ENCODE measurements around the gene RACK1.

Gene RACK1

DNA sequence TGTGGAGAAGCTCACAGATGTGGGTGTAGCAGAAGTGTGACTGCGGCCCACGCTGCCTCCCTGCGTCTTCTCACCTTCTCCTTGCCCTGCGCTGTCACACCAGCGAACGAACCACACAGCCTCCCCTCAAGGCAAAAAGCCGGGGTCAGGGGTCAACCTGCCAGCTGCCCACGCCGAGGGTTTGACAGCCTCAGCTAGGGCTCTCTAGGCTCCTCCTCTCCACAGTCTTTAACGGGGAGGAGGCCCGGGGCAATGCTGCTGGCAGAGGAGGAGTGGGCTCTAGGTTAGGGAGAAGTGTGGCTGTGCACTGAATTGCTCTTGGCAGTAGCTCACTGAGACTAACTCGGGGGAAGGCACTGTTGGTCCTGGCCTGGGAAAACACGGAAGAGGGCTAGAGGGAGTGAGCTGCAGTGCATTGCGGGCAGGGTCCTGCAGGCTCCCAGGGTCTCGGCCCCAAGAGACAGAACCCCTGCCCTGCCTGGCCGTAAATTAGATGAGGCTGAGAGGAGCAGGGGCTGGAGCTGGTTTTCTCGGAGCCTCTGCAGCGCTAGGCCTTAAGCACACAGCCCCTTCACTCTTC, 21.5 kb upstream of the RACK1 start:
- TF ChIP-seq, protein P1, sequence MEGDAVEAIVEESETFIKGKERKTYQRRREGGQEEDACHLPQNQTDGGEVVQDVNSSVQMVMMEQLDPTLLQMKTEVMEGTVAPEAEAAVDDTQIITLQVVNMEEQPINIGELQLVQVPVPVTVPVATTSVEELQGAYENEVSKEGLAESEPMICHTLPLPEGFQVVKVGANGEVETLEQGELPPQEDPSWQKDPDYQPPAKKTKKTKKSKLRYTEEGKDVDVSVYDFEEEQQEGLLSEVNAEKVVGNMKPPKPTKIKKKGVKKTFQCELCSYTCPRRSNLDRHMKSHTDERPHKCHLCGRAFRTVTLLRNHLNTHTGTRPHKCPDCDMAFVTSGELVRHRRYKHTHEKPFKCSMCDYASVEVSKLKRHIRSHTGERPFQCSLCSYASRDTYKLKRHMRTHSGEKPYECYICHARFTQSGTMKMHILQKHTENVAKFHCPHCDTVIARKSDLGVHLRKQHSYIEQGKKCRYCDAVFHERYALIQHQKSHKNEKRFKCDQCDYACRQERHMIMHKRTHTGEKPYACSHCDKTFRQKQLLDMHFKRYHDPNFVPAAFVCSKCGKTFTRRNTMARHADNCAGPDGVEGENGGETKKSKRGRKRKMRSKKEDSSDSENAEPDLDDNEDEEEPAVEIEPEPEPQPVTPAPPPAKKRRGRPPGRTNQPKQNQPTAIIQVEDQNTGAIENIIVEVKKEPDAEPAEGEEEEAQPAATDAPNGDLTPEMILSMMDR (IDR thresholded peaks at IDR 0.05): no peak

DNA sequence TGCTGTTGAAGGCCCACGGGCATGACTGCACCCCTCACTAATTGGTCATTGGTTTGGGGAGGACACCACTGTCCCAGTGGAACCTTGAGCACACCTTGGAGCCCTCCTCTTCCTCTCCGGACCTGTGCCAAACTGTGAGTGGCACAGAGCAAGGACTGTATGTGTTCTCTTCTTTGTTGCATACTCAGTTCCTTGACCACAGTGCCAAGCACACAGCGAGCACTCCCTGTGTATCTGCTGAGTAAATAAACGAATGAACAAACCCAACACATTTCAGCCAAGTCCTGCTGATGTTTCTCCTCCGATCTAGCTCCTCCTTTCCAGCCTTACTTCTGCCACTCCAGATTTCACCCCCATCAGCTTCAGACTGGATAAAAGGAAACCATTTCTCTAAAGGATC, 19.9 kb upstream of the RACK1 start:
- TF ChIP-seq, protein P1 (IDR thresholded peaks at IDR 0.05): no peak

DNA sequence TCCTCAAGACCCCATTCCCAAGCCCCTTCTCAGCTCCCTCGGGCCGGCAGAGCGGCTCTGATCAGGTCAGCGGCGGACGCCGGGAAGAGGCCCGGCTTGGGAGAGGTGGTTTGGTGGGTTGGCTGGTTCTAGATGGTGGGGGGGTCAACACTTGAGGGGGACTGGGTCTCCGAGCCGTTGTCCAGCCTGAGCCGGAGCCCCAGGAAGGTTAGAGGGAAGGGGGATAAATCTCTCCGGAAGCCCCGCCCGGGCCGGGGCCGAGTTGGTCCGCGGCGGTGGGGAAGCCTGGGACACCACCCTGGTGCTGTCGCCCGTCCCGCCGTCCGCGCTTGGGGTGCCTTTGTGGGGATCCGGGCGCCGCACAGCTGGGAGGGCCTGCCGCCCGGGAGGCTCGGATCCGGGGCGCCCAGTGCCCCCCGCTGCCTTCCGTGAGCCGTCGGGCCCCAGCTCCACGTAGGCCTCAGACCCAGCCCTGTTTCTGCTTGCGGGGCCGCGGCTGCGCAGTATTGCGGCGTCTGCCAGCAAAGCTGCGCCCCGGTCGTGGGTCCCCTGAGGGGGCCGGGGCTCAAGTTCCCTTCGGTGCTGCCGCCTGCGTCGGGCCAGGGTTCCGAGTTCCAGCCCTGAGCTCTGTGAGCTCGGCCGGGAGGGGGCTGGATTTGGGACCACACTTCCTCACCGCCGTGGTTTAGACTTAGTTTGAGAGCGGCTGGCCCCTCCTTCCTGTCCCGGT, 17.8 kb upstream of the RACK1 start:
- TF ChIP-seq, protein P1 (IDR thresholded peaks at IDR 0.05): no peak

DNA sequence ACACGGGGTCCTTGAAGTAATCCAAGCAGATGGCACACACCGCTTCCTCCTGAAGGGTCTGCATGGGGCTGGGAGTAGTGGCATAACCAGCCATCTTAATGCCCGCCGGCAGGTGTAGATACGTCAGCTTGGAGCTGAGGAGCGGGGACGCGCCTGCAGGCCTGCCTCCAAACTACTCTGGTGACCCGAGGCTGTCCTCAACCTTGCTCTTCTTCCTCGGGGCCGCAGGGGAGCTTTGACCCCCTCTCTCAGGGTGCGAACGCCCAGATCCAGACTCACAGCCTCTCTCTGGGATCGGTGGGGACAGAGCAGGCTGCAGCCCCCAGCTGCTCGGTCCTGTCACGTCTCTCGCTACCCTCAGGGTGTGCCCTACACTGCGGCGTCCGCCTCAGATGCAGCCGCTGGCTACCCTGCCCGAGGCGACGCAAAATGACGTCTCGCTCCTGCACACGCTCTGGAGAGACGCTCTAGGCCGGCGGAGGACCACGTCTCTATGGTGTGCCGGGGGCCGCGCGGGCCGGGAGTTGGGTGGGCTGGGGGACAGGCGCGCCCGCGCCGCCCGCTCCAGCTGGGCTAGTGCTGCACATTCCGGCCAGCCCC, 17.1 kb upstream of the RACK1 start, which contains the start of gene TRIM52:
Gene TRIM52 (minus strand): TSS at position 424 of the 600 bp plus-strand sequence. CDS start 330 bp downstream, at position 94.
- TF ChIP-seq, protein P1 (IDR thresholded peaks at IDR 0.05): no peak

DNA sequence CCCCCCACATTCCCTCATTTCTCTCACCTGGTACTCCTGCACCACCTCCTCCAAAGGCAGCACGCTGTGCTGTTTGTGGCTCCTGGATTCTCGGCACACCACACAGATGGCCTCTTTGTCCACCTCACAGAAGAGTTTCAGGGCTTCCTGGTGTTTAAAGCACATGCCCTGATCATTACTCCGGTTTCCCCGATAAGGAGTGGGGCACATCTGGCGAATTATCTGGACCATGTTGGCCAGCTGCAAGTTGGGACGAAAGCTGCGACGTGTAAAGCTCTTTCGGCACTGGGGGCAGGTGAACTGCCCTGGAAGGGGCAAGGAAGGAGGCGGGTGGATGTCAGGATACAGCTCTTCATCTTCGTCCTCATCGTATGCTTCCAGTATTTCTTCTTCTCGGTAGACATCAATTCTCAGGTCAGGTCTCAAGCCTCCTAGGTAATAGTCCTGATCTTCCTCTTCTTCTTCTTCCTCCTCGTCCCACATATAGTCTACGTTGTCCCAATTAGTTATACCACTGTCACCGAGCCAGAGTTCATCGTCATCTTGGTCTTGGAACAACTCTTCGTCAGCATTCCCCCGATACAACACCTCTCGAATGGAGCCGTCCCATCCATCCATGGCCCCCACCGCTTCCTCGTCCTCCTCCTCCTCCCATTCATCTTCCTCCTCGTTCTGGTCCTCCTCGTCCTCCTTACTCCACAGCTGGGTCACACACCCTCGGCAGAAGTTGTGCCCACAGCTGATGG, 16.4 kb upstream of the RACK1 start:
- TF ChIP-seq, protein P1 (IDR thresholded peaks at IDR 0.05): no peak

DNA sequence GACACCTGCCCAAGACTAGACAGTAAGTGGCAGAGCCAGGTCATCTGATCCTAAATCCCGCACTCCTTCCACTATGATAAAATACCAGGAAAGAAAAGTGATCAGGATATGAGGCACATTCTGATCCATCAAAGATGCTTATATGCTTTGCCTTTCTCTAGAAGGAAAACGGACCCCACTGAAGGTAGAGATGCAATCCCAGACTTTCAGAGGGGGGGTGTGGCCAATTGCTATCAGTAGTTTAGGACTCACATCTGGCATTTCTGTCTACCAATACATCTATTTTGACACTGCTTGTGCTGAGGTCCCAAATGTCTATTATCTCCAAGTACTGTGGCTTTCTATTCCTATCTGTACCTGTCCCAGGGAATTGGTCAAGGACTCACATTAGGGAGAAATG, 15.6 kb upstream of the RACK1 start:
- TF ChIP-seq, protein P1 (IDR thresholded peaks at IDR 0.05): no peak

DNA sequence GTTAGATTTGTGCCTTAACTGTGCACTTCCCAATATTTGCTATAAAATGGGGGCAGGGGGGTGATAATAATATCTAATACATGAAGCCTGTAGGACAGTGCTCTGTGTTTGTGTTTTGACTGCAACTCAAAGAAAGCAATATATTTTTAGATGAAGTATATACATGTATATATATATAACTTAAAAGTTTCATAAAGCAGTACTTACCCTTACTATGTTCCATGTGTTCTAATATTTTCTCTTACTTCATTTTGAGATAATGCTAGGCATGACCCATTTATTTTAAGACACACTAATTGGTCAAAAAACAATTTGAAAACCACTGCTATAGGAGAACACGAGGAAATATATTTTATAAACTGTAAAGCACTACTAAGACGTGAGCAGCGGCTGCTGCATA, 14.9 kb upstream of the RACK1 start:
- TF ChIP-seq, protein P1 (IDR thresholded peaks at IDR 0.05): no peak

Data from LNCAP (cell line).